Hematopoietic multipotent progenitor cell treated with erythropoietin and hydrocortisone succinate and interleukin-3 and kit ligand, for 4 days (in vitro differentiated cells): ENCODE data around the gene SREK1.

Experiments used
- DNase-seq: peaks from one replicate; pipeline ENCODE4 v3.0.0-alpha.2; 2015

The SREK1 gene

DNA sequence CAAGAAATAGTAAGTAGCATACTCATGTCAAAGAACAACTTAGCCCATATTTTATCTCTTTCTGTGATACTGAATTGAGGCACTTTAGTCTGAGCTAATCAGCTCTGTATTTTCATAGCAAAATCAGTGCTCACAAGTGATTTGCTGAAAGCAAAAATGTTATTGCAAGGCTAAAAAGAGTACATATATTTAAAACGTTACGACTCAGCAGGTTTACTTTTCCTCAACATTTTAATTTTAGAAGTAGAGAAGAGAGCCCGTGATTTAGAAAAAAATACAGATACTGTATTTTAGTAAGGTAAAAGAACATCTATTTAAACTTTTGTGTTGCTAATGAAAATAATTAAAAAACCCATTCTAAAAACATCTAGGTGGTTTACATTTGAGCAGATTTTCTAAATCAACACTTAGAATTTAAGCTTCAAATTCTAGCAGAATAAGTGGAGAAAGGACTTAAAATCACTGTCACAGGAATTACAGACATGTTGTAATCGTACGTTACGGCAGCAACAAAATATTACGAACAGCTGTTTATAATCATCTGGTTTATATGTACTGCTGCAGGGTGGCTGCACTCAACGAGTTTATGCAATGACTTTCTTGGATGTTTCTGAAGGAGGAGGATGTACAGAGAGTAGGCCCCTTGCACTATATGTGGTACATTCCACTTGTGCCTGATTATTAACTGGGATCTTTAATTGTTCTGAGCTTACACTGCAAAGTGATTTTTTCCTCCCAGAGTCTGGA, 20.1 kb downstream of the SREK1 start:
- no peak for DNase-seq

DNA sequence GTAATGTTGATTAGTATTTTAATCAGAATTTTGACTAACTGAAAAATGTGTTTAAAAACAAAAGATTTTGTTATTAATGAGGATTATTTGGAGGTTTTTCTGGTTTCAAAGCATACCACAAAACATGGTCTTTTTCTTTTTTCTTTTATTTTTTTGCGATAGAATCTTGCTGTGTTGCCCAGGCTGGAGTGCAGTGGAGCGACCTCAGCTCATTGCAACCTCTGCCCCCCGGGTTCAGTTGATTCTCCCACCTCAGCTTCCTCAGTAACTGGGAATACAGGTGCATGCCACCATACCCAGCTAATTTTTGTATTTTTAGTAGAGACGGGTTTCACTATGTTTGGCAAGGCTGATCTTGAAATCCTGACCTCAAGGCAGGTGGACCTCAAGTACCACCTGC, 24.1 kb downstream of the SREK1 start:
- DNase-seq: no peak

DNA sequence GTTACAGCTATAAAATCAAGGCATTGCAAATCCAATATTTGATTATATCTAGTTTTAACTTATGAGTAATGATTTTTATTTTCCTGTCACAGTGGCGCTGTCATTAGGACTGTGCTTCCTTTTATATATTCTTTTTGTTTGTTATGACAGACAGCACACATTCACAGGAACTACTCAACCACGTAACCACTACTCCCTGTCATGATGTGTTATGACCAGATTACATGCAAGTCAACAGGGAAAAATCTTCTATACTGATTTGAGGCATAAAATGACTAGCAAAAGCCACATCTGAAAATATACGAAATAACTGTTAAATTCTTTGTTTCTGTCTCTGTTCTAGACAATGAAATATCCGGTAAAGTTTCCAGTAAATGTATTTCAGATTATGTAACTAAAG, 25.4 kb downstream of the SREK1 start:
- no peak for DNase-seq

DNA sequence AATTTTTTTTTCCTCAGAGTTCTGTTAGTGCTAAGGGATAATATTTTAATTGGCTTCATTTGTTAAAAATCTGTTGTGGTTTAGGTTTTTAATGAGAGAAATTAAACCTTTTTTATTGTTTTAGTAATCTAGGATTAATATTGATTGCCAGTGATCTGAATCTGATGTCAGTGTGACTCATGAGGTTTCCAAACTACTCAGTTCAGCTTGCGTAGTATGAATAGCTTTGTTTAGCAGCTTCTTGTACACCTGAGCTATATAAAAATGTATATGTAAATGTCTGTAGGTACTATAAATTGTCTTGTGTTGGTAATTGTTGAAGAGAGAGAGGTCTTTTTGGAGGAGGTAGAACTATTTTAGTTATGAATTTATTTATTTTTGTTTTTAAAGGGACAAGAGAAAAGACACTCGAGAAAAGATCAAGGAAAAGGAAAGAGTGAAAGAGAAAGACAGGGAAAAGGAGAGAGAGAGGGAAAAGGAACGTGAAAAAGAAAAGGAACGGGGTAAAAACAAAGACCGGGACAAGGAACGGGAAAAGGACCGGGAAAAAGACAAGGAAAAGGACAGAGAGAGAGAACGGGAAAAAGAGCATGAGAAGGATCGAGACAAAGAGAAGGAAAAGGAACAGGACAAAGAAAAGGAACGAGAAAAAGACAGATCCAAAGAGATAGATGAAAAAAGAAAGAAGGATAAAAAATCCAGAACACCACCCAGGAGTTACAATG, 26.3 kb downstream of the SREK1 start:
- no peak for DNase-seq

DNA sequence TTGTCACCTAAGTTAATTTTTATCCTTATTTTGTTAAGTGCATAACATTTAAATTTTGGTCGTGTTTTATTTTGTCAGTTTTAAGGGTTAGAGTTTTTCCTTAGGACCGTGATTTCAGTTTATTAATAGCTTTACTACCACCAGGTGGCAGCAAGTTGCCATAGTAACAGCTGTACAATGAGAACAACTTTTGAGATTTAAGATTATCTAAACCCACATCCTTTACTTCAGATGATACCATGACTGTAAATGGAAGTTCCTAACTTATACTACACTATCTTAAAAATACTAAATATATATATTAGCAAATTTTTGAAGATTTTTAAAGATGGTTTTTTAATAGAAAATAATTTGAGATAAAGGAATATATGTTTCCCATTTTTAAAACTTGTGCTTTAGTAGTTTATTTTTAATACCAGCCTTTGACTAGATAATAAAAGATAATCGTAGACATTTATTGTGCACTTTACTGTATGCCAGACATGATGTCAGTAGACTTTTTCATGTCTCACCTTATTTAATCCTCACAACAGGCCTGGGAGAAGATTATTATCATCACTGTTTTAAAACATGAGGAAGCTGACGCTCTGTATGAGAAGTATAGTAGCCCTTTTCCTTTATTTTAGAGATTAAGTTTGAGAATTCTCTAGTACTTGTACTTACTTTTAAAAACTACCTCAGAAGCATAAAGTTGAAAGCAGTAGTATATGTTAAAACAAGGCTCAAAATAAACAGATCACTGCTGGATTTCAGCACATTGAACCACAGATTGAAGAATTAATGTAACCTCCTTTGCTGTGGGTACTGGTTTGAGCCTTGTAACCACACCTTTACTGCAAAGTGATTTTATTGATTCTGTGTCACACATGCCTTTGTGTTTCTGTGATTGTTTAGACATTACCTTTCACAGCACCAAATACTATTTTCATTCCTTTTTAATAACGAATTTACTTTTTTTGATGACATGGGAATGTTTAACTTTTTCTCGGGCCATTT, 27.5 kb downstream of the SREK1 start:
- peak; percentile 84 for DNase-seq

DNA sequence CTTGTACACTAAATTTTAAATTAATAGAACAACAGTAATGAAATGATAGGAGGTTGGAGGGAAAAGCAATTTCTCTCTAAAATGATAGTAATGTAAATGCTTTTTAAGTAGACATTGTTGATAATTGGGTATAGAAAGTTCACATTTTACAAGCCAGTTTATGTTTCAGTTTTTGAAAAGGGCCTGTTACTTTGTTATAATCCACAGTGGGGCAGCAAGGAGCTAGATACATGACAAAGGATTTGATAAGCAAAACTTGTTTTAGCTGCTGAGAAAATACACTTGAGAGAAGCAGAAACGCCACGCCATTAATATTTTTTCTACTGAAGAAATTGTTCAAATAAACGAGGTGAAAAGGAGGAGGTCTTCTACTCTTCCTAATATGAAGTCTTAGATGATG, 30.2 kb downstream of the SREK1 start:
- DNase-seq: peak; percentile 66

DNA sequence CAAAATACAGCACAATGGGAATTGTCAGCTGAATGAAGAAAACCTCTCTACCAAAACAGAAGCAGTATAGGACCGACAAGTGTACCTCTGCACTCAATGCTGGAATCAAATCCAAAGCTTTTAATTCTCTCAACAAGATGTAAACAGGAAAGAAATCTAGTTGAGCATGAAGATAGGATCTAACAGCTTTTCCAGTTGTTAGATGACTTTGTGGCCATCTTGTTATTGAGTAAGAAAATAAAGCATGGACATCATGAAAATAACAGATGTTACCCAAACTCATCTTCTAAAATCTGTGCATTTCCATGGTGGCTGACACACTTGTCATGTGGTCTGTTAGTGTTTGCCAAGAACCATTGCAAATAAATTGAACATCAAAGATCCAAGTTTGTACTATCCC, 34.7 kb downstream of the SREK1 start:
- DNase-seq: no peak

DNA sequence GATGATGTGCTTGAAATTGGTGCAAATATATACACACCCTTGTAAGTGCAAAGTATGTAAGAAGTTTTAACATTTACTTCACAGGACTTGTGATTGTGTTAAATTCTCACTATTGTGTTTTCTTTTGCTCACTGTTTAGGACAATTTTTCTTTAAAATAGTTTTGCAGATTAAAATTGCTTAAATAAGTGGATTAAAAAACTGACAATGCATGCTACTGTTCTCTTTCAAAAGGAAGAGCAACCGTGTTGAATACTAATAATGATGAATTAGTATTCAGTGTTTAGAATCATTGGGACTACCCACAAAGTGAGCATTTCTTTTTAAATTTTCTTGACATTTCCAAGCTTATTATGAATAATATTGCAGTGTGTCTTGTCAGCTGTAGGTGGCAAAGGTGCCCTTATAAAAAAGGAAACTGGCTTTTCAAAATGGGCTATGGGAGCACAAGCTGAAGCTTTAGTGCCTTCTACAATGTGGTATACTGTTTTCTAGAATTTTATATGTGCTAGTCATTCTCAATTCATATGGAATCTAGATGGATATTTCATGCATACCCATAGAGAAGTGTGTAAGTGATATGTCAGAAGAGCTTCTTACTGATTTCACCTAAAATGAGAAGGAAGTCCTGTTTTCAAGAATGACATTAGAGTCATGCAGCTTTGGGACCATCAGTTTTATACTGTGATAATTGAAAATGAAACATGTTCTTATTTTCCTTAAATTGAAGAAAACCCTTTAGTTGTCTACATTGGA, 35.4 kb downstream of the SREK1 start:
- no peak for DNase-seq

DNA sequence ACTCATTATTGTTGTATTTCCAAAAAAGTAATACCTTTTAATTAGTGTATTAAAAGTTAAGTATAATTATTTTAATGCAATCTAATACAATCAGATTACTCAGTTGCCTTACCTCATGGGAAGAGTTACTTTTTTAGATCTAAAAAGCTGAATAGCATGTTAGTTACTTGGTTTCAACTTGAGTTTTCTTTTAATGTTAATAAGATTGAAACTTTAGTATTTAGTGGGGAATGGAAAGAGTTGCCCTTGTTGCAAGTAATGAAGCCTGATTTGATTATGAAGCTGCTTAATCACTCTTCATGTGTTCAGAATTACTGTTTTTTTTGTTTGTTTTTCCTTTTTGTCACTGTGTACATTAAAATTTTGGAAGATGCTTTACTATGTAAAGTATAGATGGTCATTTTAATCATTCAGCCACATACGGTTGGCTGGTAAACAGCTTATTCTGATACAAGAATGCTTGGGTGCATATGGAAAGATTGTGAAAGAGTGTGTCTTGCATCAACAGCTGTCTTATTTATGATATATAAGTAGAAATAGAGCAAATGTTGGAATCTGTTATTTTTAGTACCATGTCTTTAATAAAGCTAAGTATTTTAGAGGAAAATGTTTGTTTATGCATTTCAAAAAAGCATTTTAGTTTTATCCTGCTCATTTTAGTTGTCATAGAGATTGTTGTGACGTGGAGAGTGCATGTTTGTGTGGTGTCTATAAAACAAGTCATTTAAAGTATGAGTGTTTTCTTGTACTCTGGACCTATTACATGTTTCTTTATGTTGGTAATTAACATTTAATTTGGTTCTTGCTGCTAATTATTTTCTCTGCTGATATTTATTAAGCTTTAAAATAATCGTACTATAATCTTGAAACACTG, 36.4 kb downstream of the SREK1 start:
- no peak for DNase-seq

DNA sequence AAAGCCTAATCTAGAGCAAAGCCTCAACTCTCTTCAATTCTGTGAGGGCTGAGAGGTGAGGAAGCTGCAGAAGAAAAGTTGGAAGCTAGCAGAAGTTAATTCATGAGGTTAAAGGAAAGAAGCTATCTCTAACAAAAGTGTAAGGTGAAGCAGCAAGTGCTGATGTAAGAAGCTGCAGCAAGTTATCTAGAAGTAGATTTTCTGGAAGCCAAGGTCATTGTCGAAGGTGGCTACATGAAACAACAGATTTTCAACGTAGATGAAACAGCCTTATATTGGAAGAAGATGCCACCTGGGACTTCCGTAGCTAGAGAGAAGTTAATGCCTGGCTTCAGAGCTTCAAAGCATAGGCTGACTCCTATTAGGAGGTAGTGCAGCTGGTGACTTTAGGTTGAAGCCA, 42.0 kb downstream of the SREK1 start:
- DNase-seq: no peak

DNA sequence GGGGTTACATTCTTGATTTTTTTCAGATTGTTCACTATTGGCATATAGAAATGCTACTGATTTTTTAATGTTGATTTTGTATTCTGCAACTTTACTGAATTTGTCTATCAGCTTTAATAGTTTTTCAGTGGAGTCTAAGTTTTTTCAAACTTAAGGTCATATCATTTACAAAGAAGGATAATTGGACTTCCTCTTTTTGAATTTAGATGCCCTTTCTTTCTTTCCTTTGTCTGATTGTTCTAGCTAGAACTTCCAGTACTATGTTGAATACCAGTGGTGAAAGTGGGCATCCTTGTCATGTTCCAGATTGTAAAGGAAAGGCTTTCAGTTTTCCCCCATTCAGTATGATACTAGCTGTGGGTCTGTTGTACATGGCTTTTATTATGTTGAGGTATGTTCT, 49.3 kb downstream of the SREK1 start:
- DNase-seq: no peak

DNA sequence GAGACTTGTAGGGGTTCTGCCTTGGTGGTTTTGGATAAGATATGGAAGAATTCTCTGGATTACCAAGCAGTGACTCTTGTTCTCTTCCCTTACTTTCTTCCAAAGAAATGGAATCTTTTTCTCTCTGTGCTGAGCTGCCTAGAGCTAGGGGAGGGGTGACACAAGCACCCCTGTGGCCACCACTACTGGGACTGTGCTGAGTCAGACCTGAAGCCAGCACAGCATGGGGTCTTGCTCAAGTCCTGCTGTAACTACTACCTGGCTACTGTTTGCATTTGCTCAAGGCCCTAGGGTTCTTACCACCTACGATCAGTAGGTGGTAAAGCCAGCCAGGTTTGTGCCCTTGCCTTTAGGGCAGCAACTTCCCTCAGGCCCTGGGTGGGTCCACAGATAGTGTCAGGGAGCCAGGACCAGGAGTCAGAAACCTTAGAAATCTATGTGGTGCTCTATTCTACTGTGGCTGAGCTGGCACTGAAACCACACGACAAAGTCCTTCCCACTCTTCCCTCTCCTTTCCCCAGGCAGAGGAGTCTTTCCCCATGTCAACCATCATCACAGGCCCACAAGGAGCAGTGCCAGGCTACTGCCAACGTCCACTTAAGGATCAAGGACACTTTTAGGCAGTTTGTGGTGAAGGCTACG, 53.8 kb downstream of the SREK1 start:
- no peak for DNase-seq

DNA sequence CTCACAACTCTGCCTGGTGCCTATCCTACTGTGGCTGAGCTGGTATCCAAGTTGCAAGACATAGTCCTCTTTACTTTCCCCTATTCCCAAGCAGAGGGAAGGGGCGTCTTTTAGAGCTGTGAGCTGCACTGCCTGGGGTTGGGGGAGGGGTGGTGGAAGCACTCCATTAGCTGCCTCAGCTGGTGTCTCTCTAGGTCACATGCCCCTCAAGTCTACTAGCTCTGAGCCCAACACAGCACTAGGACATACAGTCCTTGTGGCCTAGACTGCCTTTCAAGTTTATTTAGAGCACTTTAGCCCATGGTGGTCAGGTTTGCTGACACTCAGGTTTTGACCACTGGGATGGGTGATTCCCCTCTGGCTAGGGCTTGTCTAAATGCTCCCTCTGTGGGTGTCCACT, 54.7 kb downstream of the SREK1 start:
- DNase-seq: no peak

DNA sequence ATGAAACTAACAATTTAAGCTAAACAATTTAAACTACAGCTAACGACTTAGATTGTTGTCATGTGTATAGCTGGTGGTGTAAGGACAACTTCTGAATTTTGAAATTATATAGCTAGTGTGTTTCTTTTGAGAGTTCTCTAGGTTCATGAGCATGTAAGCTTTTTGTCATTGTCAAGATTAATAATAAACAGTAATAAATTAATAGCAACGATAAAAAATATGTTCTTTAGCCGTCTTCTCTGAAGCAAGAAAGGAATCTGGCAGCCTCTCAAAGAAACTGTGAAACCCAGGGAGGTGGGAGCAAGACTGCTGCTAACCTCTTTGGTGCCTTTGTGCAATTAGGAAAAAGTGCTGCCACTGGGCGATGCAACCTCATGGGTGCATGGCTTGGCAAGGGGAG, 59.4 kb downstream of the SREK1 start:
- no peak for DNase-seq

DNA sequence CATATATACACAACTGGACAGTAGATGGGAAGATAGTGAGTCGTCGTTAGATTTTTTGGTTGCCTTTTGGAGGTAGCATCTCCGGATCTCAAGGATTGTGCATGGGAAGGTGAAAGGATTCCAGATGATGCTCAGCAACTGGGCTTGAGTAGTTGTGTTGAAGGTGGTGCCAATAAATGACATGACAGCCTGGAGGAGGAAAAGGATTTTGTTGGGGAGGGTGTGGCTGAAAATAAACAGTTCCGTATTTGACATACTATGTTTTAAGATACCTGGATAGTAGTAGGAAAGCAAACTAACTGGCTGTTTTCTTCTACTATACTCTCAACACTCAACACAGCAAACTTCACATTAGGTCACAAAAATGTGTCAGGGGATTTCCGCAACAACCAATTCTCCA, 62.4 kb downstream of the SREK1 start:
- no peak for DNase-seq

DNA sequence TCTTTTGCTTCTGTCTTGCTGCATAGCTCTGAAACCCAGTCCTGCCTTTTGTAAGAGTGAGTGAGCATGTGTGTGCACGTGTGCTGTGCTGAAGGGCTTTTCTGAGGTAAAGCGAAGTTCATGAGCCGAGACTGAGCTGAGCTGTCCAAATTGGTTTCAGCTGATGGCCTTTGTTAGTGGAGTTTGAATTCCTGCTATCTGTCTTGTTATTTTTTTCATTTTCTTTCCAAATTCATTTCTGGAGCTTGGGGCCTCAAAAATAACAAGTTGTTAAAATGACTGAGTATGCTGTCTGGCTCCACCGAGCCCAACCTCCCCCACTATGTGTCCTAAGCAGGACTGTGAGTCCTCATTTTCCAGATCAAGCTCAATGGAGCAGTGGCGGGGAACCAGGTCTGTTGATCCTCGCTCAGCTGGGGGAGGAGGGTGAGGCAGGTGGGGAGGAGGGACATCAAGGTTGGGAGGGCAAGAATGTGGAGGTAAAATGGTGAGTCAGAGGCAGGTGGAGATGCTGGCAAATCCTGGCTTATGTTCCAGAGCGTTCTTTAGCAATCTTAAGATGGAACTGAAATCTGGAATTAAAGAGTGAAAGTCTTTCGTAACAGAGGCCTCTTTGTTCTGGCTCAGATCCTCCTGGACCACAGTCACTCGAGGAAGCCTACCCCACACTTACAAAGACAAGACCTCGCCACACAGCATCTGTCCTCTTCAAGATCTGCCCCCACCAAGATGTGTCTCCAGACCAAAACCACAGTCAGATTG, 63.9 kb downstream of the SREK1 start:
- no peak for DNase-seq

DNA sequence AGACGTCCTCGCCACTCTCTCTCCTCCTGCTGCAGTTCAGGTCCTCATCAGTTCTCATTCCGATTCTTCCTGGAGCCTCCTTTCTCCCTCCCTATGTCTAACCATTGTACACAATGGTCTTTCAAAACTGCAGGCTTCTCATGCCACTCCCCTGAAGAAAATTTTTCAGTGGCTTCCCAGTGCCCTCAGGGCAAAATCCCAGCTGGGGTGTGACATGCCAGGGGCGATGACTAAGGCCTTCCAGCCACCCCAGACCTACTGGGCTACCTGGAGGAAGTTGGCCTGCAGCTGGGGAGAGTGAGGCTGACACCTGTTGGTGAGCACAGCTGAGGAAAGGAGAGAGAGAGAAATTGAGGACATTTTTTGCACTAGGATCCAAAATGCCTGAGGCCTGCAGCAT, 65.2 kb downstream of the SREK1 start:
- DNase-seq: no peak

DNA sequence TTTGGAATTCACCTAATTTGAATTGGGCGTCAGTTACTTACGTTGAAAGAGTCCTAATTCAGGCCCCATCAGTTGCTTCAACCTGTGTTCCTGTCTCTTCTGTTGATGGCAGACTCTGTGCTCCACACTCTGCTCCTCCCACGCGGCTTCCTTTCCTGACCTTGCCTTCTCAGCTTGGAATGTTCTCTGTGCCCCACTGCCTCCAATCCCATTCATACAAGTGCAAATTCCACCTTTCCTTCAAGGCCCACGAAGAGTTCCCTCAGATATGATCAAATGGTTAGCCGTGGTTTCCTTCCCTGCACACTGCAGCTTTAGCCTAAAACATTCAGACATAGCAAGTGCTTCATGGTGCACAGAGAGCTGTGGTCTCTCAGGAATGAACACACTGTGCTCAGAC, 65.7 kb downstream of the SREK1 start:
- no peak for DNase-seq

DNA sequence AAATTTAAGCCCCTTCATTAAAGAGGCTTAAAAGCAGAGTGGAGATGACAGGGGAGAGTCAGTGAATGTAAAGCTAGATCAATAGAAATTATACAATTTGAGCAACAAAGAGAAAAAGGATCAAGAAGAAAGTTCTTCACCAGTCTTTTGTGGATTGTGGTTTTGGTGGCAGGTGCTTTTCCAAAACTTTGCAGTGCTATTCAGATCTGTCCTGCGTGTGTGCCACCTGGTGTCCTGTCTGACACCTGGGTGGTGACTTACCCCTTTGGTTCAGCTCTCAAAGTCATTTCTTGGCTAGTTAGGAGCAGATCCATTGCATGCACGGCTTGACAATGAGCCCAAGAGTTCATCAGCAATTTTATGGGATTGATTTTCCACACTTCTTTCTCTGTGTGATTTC, 69.4 kb downstream of the SREK1 start:
- no peak for DNase-seq

DNA sequence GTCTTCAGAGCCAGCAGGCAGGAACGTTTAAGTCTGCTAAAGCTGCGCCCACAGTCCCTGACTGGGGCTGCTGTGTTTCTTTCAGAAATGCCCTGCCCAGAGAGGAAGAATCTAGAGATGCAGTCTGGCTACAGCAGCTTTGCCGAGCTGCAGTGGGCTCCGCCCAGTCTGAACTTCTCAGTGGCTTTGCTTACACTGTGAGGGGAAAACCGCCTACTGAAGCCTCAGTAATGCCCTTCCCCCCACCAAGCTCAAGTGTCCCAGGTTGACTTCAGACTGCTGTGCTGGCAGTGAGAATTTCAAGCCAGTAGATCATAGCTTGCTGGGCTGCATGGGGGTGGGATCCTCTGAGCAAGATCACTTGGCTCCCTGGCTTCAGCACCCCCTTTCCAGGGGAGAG, 78.4 kb downstream of the SREK1 start:
- no peak for DNase-seq
